Neural cell (in vitro differentiated cells): ENCODE measurements around the gene PIAS2.

ENCODE experiments used
- EZH2 ChIP-seq: fragments of 200-600, 300-800 bp; shearing (Covaris generic), sonication (generic); IDR thresholded peaks from 2 replicates; pipeline ENCODE4 v1.6.1; 2014; ENCODE audit warnings: antibody characterized with exemption, low read length, borderline replicate concordance, mild to moderate bottlenecking; ENCODE audit not compliant: insufficient read depth, poor library complexity, severe bottlenecking
- MXI1 ChIP-seq: fragments of 450-650 bp; conservative IDR thresholded peaks from 2 replicates; pipeline ENCODE4 v1.6.1; 2014; ENCODE audit warnings: antibody characterized with exemption, mild to moderate bottlenecking; ENCODE audit not compliant: poor library complexity, severe bottlenecking
- POLR2AphosphoS5 ChIP-seq: IDR thresholded peaks from 2 replicates; pipeline ENCODE4 v1.6.1; 2012
- TAF1 ChIP-seq: IDR thresholded peaks from 2 replicates; pipeline ENCODE4 v1.6.1; 2012; ENCODE audit warnings: low read depth
- TF ChIP-seq, protein P1 (sequence below): IDR thresholded peaks from 2 replicates; pipeline ENCODE4 v1.6.1; 2012; ENCODE audit warnings: borderline replicate concordance
- TF ChIP-seq, protein P2 (sequence below): fragments of 450-650 bp; IDR thresholded peaks from 2 replicates; pipeline ENCODE4 v1.5.1; 2014; ENCODE audit warnings: antibody characterized with exemption, mild to moderate bottlenecking, moderate library complexity; ENCODE audit not compliant: poor library complexity, severe bottlenecking

DNA sequence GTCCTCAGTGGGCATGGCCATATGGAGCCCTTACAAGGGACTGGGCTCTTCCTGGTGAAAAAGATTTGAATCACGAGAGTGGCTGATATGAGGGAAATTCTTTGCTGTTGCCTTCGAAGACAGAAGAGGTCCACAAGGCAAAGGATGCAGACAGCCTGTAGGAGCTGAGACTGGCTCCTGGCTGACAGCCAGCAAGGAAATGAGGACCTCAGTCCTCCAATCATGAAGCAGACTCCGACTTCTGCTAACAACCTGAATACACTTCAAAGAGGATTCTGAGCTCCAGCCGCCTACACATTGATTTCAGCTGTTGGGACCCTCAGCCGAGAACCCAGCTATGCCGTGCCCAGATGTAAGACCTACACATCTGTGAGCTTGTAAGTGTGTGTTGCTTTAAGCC lies 157.4 kb downstream of the PIAS2 start:
- TF ChIP-seq, protein P1, sequence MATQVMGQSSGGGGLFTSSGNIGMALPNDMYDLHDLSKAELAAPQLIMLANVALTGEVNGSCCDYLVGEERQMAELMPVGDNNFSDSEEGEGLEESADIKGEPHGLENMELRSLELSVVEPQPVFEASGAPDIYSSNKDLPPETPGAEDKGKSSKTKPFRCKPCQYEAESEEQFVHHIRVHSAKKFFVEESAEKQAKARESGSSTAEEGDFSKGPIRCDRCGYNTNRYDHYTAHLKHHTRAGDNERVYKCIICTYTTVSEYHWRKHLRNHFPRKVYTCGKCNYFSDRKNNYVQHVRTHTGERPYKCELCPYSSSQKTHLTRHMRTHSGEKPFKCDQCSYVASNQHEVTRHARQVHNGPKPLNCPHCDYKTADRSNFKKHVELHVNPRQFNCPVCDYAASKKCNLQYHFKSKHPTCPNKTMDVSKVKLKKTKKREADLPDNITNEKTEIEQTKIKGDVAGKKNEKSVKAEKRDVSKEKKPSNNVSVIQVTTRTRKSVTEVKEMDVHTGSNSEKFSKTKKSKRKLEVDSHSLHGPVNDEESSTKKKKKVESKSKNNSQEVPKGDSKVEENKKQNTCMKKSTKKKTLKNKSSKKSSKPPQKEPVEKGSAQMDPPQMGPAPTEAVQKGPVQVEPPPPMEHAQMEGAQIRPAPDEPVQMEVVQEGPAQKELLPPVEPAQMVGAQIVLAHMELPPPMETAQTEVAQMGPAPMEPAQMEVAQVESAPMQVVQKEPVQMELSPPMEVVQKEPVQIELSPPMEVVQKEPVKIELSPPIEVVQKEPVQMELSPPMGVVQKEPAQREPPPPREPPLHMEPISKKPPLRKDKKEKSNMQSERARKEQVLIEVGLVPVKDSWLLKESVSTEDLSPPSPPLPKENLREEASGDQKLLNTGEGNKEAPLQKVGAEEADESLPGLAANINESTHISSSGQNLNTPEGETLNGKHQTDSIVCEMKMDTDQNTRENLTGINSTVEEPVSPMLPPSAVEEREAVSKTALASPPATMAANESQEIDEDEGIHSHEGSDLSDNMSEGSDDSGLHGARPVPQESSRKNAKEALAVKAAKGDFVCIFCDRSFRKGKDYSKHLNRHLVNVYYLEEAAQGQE, result no peak
- TF ChIP-seq, protein P2, sequence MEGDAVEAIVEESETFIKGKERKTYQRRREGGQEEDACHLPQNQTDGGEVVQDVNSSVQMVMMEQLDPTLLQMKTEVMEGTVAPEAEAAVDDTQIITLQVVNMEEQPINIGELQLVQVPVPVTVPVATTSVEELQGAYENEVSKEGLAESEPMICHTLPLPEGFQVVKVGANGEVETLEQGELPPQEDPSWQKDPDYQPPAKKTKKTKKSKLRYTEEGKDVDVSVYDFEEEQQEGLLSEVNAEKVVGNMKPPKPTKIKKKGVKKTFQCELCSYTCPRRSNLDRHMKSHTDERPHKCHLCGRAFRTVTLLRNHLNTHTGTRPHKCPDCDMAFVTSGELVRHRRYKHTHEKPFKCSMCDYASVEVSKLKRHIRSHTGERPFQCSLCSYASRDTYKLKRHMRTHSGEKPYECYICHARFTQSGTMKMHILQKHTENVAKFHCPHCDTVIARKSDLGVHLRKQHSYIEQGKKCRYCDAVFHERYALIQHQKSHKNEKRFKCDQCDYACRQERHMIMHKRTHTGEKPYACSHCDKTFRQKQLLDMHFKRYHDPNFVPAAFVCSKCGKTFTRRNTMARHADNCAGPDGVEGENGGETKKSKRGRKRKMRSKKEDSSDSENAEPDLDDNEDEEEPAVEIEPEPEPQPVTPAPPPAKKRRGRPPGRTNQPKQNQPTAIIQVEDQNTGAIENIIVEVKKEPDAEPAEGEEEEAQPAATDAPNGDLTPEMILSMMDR, result no peak
- TF ChIP-seq MXI1 (no peak), POLR2AphosphoS5 (no peak), EZH2 (no peak), TAF1 (no peak)
